ENCODE measurements around the gene MAGI1. TPM values are rescaled to one million over a fixed set of nuclear protein-coding genes. Genes with fewer than 3 reads are reported as not detected.

MAGI1 gene
- total RNA-seq, 1 donor from 2014 or later = 28.3 TPM

DNA sequence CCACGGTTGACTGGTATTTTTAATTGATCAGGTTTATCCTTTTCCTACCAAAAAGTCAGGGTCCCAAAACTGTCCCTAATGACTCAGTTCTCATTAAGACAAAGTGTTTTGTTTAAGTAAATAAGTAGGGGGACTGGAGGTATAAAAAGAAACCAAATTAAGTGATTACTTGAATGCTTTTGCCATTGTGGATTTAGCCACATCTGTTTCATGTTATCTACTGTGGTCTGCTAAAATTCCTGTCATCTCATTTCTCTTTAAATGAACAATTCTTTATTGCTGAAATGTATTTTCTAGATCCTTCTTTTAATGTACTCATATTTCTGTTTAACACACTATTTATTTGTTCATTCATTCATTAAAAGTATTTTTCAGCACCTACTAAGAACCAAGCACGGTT is 725.1 kb downstream of the MAGI1 start:
- ATAC-seq (no peak), DNase-seq (ENCODE audit: low spot score) (no peak)

DNA sequence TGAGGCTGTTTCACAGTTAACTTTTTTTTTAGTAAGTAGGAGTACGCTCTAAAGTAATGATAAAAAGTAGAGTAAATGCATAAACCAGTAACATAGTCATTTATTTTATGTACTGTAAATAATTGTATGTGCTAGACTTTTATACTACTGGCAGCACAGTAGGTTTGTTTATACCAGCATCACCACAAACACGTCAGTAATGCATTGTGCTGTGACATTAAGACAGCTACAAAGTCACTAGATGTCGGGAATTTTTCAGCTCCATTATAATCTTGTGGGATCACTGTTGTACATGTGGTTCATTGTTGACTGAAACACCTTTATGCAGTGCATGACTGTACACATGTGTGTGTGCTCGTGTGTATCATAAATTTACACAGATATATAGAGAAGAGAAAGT is 732.9 kb downstream of the MAGI1 start:
- DNase-seq (ENCODE audit: low spot score) = no peak
- ATAC-seq = no peak

Other genes with a start within 250 kb of the MAGI1 start
- 14.9 TPM for gene SLC25A26, start 182.1 kb upstream of the MAGI1 start, total RNA-seq